Right lobe of liver (tissue), 4 donors: ENCODE data around the gene KEL.

Source experiments
- POLR2A ChIP-seq: fragments of 450-650 bp; IDR thresholded peaks from one replicate; pipeline ENCODE4 v1.6.1; 2017; ENCODE audit warnings: antibody characterized with exemption, mild to moderate bottlenecking
- TF ChIP-seq, protein P1 (sequence below), 4 donors: fragments of 200-600 bp in 3 of 4; fragments of 450-650 bp in 1 of 4; IDR thresholded peaks; one replicate each; pipeline versions ENCODE4 v1.5.1 to v1.8.0; 2016 to 2022; ENCODE audit warnings: antibody characterized with exemption in 4 of 4, mild to moderate bottlenecking in 2 of 4
- donor health status: DM: no; HTN: no; CAD: no.
- donor health status: DM: no; HTN: no; CAD: no.
- donor health status: DM: no; HTN: yes; CAD: no.

DNA sequence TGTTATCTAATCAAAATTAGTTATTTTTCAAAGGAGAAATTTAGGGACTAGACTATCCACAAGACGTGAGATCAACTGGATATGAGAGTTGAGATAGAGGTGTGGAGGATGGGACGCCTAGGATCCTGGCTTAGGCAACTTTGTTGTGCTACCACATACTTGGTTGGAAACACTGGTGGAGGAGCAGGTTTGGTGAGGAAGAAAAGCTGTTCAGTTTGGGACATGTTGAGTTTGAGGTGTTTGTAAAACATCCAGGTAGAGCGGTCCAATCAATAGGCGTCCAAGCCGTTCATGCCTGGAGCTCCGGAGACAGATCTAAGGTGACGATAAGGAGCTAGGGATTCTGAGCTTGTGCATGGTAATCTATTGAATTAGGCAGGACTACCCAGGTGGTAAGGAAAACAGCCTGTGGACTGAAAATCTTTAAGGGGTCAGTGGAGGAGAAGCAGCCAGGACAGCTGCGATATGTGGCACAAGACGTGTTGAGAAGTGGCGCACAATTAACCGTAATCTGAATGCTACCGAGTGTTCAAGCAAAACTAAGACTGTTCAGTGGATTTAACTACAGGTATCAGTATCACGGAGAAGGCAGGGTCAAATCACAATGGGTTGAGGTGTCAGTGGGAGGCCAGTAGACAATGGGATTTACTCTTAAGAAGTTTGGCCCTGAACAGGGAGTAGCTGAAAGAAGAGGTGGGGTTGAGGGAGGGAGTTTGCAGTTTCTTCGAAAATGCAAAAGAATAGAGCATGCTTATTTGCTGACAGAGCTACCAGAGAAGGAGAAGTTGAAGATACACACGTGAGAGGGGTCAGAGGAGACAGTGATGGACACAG, 60.5 kb downstream of the KEL start:
- TF ChIP-seq, protein P1, sequence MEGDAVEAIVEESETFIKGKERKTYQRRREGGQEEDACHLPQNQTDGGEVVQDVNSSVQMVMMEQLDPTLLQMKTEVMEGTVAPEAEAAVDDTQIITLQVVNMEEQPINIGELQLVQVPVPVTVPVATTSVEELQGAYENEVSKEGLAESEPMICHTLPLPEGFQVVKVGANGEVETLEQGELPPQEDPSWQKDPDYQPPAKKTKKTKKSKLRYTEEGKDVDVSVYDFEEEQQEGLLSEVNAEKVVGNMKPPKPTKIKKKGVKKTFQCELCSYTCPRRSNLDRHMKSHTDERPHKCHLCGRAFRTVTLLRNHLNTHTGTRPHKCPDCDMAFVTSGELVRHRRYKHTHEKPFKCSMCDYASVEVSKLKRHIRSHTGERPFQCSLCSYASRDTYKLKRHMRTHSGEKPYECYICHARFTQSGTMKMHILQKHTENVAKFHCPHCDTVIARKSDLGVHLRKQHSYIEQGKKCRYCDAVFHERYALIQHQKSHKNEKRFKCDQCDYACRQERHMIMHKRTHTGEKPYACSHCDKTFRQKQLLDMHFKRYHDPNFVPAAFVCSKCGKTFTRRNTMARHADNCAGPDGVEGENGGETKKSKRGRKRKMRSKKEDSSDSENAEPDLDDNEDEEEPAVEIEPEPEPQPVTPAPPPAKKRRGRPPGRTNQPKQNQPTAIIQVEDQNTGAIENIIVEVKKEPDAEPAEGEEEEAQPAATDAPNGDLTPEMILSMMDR (IDR thresholded peaks at IDR 0.05) = no peak
- TF ChIP-seq POLR2A = no peak
